ENCODE measurements around the gene FSD2. TPM values are rescaled to one million over a fixed set of nuclear protein-coding genes. Genes with fewer than 3 reads are reported as not detected.

The FSD2 gene
- total RNA-seq, 1 experiment from 2014 or later: not detected

- H3K9me3 ChIP-seq: no peaks in the 10 kb centered on the region
- POLR2A ChIA-PET: no interaction called here
- no peak overlapping the region for H3K27ac Mint-ChIP-seq (ENCODE audit: unreplicated experiment)
- TF ChIP-seq CTCF (IDR thresholded peaks at IDR 0.05; ENCODE audit: insufficient read depth in 1 of 2, low read depth in 1 of 2, low read length in 1 of 2, severe bottlenecking in 1 of 2, unreplicated experiment in 1 of 2): no peak
- H3K4me3 ChIP-seq (ENCODE audit: low read depth, low read length): no peak overlapping the region
- no peaks in the 10 kb centered on the region for H3K36me3 ChIP-seq (ENCODE audit: control insufficient read depth, insufficient read depth, low read length)
- H3K4me1 Mint-ChIP-seq (ENCODE audit: low read depth, unreplicated experiment): no peaks in the 10 kb centered on the region
- 0 out of 2 replicates have a peak, but pooled peaks cover 5% of the 10 kb centered on the region for H3K4me1 ChIP-seq
- no TSS peak for BruUV-seq (replicated peaks)
- H3K9me3 Mint-ChIP-seq (ENCODE audit: unreplicated experiment): no peaks in the 10 kb centered on the region
- intact Hi-C loops (cut with micrococcal nuclease; ENCODE audit: unreplicated experiment): no loop called here
- no peaks in the 10 kb centered on the region for H3K27me3 ChIP-seq (replicated peaks; ENCODE audit: control insufficient read depth, insufficient read depth, low read length)
- no peak overlapping the region for H3K4me3 Mint-ChIP-seq (ENCODE audit: unreplicated experiment)
- no peak for DNase-seq
- CTCF ChIA-PET: no interaction called here
- no peaks in the 10 kb centered on the region for H3K36me3 Mint-ChIP-seq (ENCODE audit: insufficient read depth, unreplicated experiment)
- no peaks in the 10 kb centered on the region for H3K27me3 Mint-ChIP-seq (ENCODE audit: insufficient read depth, unreplicated experiment)
Measured at GRCh38 chr15:82739086-82739485, 66.8 kb downstream of the FSD2 start.

DNA sequence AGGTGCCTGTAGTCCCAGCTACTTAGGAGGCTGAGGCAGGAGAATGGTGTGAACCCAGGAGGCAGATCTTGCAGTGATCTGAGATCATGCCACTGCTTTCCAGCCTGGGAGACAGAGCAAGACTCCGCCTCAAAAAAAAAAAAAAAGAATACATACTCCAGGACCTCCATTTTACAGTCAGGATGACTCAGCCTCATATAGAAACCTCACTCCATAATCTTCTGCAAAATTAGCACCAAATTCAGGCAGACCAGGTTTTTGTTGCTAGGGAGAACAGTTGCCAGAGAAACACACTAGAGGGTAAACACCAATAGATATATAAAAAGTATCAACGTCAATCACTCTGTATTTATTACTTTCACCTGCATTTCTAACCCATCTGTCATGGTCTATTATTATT lies 67.9 kb downstream of the FSD2 start:
- Histone ChIP-seq H3K4me1 (0 out of 2 replicates have a peak, but pooled peaks cover 5% of the 10 kb centered on the region), H3K36me3 (ENCODE audit: control insufficient read depth, insufficient read depth, low read length) (no peaks in the 10 kb centered on the region), H3K27me3 (replicated peaks; ENCODE audit: control insufficient read depth, insufficient read depth, low read length) (no peaks in the 10 kb centered on the region), H3K4me3 (ENCODE audit: low read depth, low read length) (no peak overlapping the region), H3K9me3 (no peaks in the 10 kb centered on the region)
- ChIA-PET POLR2A (no interaction called here), CTCF (no interaction called here)
- H3K4me1 Mint-ChIP-seq (ENCODE audit: low read depth, unreplicated experiment): no peaks in the 10 kb centered on the region
- BruUV-seq (replicated peaks): no TSS peak
- H3K4me3 Mint-ChIP-seq (ENCODE audit: unreplicated experiment): no peak overlapping the region
- no peaks in the 10 kb centered on the region for H3K9me3 Mint-ChIP-seq (ENCODE audit: unreplicated experiment)
- H3K27ac Mint-ChIP-seq (ENCODE audit: unreplicated experiment): no peak overlapping the region
- intact Hi-C loops (cut with micrococcal nuclease; ENCODE audit: unreplicated experiment): no loop called here
- no peaks in the 10 kb centered on the region for H3K36me3 Mint-ChIP-seq (ENCODE audit: insufficient read depth, unreplicated experiment)
- H3K27me3 Mint-ChIP-seq (ENCODE audit: insufficient read depth, unreplicated experiment): no peaks in the 10 kb centered on the region
- no peak for DNase-seq
- TF ChIP-seq CTCF (IDR thresholded peaks at IDR 0.05; ENCODE audit: insufficient read depth in 1 of 2, low read depth in 1 of 2, low read length in 1 of 2, severe bottlenecking in 1 of 2, unreplicated experiment in 1 of 2): no peak

- H3K27me3 ChIP-seq (replicated peaks; ENCODE audit: control insufficient read depth, insufficient read depth, low read length): no peaks in the 10 kb centered on the region
- TF ChIP-seq CTCF (IDR thresholded peaks at IDR 0.05; ENCODE audit: insufficient read depth in 1 of 2, low read depth in 1 of 2, low read length in 1 of 2, severe bottlenecking in 1 of 2, unreplicated experiment in 1 of 2): no peak
- intact Hi-C loops (cut with micrococcal nuclease; ENCODE audit: unreplicated experiment): no loop called here
- Mint-ChIP-seq H3K27ac (ENCODE audit: unreplicated experiment) (no peak overlapping the region), H3K4me3 (ENCODE audit: unreplicated experiment) (no peak overlapping the region), H3K27me3 (ENCODE audit: insufficient read depth, unreplicated experiment) (no peaks in the 10 kb centered on the region), H3K4me1 (ENCODE audit: low read depth, unreplicated experiment) (no peaks in the 10 kb centered on the region), H3K9me3 (ENCODE audit: unreplicated experiment) (no peaks in the 10 kb centered on the region), H3K36me3 (ENCODE audit: insufficient read depth, unreplicated experiment) (no peaks in the 10 kb centered on the region)
- no peak overlapping the region for H3K4me3 ChIP-seq (ENCODE audit: low read depth, low read length)
- DNase-seq: no peak
- H3K9me3 ChIP-seq: no peaks in the 10 kb centered on the region
- H3K36me3 ChIP-seq (ENCODE audit: control insufficient read depth, insufficient read depth, low read length): no peaks in the 10 kb centered on the region
- H3K4me1 ChIP-seq: no peaks in the 10 kb centered on the region
- ChIA-PET CTCF (no interaction called here), POLR2A (no interaction called here)
- BruUV-seq (replicated peaks): no TSS peak
Measured at GRCh38 chr15:82731527-82731926, 74.3 kb downstream of the FSD2 start.

Measured in Caco-2 (cell line).